Measurements from ENCODE around the gene STC2. TPM values are rescaled to one million over a fixed set of nuclear protein-coding genes. Genes with fewer than 3 reads are reported as not detected.
"Not testable (repeated sequence)": the region's sequence is repeated elsewhere in the genome, so short reads cannot be mapped to it uniquely, and the experiment has no call there.

The STC2 gene
- polyA plus RNA-seq, 3 donors, result 1.9 to 3.2 (median 2.9) TPM

GRCh38 chr5:173301695-173302545 lies 26.3 kb downstream of the STC2 start:
- DNase-seq (ENCODE audit: extremely low read depth in 1 of 11, low read depth in 9 of 11, low spot score in 4 of 11), result no peak

GRCh38 chr5:173300389-173301047 lies 27.7 kb downstream of the STC2 start:
- DNase-seq (ENCODE audit: extremely low read depth in 1 of 11, low read depth in 9 of 11, low spot score in 4 of 11), result no peak

- DNase-seq (ENCODE audit: extremely low read depth in 1 of 11, low read depth in 9 of 11, low spot score in 4 of 11), result no peak
These were observed 28.4 kb downstream of the STC2 start for GRCh38 chr5:173299820-173300219.

- DNase-seq (ENCODE audit: extremely low read depth in 1 of 11, low read depth in 9 of 11, low spot score in 4 of 11), result no peak
These were observed 29.8 kb downstream of the STC2 start for GRCh38 chr5:173298213-173298926.

DNA sequence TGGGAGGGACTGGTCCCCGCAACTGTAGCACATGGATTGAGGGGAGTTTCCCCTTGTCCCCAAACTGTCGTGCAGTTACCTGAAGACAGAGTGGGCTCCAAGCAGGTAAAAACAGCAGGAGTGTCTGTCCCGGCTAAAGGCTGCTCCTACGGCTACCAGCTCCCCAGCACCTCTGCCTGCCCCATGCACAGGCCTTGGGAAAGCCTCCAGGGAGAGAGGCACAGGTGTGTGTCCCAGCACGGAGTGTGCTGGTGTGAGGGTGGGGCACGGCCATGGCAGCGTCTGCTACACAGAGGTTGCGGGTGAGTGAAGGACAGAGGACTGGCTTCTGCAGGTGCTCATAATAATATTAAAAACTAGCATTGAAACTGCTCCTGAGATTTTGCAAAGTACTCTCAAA lies 30.4 kb downstream of the STC2 start:
- no peak for DNase-seq (ENCODE audit: extremely low read depth in 1 of 11, low read depth in 9 of 11, low spot score in 4 of 11)

DNA sequence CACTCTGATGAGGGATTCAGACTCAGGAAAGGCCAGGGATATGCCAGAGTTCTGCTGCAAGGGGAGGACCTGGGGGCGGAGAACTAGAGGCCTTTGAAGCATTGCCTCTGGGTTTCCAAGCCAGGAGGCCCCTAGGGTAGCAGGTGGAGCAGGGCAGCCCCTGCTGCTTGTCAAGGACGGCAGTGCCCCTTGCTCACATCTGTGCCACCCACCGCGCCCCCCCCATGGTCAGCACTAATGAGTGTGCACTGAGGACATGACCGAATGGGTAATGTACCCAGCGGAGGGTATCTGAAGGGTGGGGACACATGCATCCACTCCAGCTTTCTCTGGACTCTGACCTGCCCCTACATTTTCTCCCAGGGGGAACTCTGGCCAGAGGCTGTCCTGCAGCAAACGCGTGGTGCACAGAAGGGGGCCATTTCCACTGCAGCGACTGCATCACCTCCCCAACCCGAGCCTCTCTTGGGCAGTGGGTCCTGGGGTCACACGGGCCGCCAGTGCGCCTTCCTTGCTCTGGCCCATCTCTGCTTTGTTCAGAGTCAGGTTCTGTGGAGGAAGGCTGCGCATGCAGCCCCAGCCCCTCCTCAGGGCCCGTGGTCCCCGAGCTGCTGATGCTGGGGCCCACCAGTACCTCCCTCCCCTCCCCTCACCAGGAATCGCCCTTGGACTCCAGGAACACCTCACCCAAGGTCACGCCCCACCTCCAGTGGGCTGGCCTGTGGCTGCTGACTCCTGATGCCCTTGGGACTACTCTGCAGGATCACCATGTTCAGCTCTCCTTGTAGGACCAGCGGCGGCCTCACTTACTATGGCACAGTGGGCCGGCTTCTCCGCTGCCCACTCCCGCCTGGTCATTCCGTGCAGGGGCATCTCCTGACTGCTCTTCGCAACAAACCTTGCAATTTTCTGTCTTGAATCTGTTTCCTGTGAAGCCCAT lies 31.2 kb downstream of the STC2 start:
- DNase-seq (ENCODE audit: extremely low read depth in 1 of 11, low read depth in 9 of 11, low spot score in 4 of 11), result no peak

DNA sequence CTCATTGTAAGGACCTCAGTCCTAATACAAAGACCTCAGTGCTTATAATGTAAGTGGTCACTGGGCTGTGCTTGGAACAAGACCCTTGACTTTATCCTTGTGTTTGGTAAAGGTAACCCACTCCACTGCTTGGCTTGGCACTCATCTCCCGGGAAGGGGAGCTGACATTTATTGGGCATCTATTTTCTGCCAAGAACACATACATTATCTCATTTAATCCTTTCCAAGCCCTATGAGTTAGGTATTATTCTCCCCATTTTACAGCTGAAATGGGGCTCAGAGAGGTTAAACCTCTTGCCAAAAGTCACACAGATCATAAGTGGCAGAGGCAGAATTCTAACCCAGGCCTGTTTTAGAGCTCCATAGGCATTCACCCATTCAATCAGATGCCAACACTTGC lies 32.4 kb downstream of the STC2 start:
- no peak for DNase-seq (ENCODE audit: extremely low read depth in 1 of 11, low read depth in 9 of 11, low spot score in 4 of 11)

- DNase-seq (ENCODE audit: extremely low read depth in 1 of 11, low read depth in 9 of 11, low spot score in 4 of 11), result no peak
These were observed 33.4 kb downstream of the STC2 start for GRCh38 chr5:173294673-173295320.

GRCh38 chr5:173293817-173294672 lies 34.2 kb downstream of the STC2 start:
- peak in 6 of 11 donors; percentile 63 to 84 (median 74) for DNase-seq (ENCODE audit: extremely low read depth in 1 of 11, low read depth in 9 of 11, low spot score in 4 of 11)

DNA sequence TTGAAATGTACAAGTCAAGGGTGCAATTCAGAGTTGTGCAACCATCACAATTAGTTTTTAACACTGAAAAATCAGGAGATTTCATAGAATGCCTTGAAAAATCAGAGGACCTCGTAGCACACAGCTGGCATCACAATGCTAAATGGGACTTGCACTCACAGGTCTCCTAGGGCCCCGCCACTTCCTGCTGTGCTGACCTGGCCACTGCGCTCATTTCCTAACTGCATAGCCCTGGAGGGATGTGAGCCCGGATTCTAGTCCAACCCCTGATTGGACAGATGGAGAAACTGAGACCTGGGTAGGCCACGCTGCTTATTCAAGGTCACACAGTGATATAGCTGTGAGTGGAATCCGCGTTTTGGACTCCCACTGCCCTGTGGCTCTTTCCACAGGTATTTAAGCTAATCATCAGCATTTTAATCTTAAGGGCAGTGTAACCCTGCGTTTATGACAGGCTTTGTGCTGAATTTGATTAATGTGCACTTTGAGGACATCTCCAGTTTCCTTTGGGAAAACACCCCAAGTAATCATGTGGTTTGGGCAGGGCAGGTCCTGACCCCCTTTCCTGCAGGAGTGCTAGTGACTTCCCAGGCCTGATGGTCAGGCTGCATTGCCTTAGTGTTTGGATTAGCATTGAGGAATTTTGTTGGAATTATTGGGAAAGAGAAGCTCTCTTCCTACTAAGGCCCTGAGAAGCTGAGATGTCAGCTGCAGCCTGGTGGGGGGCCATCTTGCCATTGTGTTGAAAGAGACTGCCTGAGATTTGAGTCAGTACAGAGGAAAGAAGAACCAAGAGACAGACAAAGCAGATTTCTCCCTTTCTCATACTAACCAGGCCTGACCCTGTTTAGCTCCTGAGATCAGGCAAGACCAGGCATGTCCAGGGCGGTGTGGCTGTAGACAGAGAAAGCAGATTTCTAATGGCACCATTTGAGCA lies 36.2 kb downstream of the STC2 start:
- no peak for DNase-seq (ENCODE audit: extremely low read depth in 1 of 11, low read depth in 9 of 11, low spot score in 4 of 11)

DNA sequence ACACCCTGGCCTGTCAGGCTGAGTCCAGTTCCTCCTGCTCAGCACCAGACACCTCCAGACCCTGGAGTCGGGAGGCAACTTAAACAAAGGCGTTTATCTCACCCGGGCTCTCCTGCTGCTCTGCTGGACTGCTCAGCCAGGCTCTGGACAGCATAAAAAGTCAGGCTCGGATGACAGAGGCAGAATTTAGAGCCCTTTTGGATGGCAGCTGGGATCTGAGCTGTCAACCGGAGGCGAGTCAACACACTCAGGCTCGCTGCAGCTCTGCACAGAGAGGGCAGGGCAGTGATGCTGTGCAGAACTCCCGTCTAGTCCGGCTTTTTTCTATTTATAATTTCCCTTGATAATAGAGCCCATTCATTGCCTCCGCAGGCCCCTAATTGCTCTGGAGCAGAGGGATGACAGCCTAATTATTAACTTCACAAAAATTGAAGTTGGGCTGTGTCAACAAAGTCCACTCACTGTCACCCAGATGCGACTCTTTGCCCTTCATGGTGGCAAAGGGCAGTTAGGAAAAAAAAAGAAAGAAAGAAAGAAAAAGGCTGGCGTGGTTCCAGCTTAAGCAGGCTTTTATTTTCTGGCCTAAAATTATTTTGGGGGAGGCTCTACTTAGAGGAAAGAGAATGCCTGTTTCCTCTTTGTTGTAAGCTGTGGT lies 37.6 kb downstream of the STC2 start:
- DNase-seq (ENCODE audit: extremely low read depth in 1 of 11, low read depth in 9 of 11, low spot score in 4 of 11), result no peak

DNA sequence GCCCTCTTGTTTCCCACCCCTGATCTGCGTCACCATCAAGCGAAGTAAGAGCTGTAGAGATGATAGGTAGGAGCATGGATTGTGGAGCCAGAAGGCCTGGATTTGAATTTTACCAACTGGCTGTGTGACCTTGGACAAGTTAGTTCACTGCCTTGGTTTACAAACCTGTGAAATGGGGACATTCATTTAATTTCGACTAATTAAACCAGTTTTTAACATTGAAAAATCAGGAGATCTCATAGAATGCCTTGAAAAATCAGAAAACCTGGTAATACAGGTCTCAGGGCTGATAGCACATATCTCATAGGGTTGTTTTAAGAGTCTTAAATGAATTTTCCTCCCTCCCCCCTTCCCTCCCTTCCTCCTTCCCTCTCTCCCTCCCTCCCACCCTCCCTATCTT lies 38.8 kb downstream of the STC2 start:
- no peak for DNase-seq (ENCODE audit: extremely low read depth in 1 of 11, low read depth in 9 of 11, low spot score in 4 of 11)

DNA sequence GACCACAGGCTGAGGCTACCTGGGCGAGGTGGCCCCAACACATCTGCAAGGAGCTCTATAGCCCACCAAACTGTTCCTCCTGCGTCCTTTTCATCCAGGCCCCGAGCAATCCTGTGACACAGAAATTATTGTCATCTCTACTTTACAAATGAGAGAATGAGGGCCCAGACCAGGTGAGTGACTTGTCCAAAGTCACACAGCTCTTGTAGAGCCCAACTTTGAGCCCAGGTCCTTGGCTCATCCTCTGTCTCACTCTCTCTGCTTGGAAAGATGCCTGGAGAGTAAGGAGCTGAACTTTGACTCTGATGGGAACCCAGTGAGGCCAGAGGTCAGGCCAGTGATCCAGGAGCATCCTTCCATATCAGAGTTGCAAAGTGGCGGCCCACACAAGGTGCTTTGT lies 39.6 kb downstream of the STC2 start:
- no peak for DNase-seq (ENCODE audit: extremely low read depth in 1 of 11, low read depth in 9 of 11, low spot score in 4 of 11)

DNA sequence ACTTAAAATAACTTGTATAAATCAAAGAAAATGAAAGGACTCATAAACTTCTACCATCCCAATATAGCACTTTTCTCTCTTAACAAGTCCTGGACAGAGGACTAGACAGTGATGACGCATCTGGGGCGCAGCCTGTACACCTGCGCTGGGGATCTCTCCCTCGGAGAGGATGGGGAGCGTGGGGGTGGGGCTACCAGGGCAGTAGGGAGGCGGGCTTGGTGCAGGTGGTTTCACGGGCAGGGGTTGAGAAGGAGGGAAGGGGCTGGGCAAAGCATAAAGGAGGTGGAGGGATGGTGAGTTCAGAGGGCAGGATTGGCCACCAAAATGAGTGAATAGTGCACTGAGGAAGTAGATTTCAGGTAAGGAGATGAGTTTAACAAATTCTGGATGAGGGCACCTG lies 41.1 kb downstream of the STC2 start:
- DNase-seq (ENCODE audit: extremely low read depth in 1 of 11, low read depth in 9 of 11, low spot score in 4 of 11), result no peak

- DNase-seq (ENCODE audit: extremely low read depth in 1 of 11, low read depth in 9 of 11, low spot score in 4 of 11), result not testable (repeated sequence)
These were observed 43.8 kb downstream of the STC2 start for GRCh38 chr5:173284343-173284958.

All from renal cortex interstitium (tissue), 11 donors.